Ovary (tissue), 3 donors: ENCODE results near the gene SOX10.

Source experiments
- CTCF ChIP-seq, 3 donors: fragments of 450-650 bp in 2 of 3; fragments of 200-600 bp in 1 of 3; IDR thresholded peaks; one replicate each; pipeline versions ENCODE4 v1.5.1 to v1.8.0; 2016 to 2022; ENCODE audit warnings: antibody characterized with exemption in 3 of 3, mild to moderate bottlenecking in 1 of 3
- EP300 ChIP-seq: sonication (generic); formaldehyde crosslinking; IDR thresholded peaks from one replicate; pipeline ENCODE4 v1.6.1; 2017; ENCODE audit warnings: antibody characterized with exemption
- POLR2A ChIP-seq: fragments of 450-650 bp; IDR thresholded peaks from one replicate; pipeline ENCODE4 v1.6.1; 2017; ENCODE audit warnings: antibody characterized with exemption, mild to moderate bottlenecking, moderate library complexity
- donor health status: DM: no; HTN: no; CAD: no.

- no peak for TF ChIP-seq EP300
- TF ChIP-seq POLR2A, result no peak
- no peak for TF ChIP-seq CTCF (IDR thresholded peaks at IDR 0.05)
Observed at GRCh38 chr22:37923927-37924326, 60.4 kb downstream of the SOX10 start.
